Activated CD4-positive, CD25-positive, alpha-beta regulatory T cell (primary cell): ENCODE results near the gene PDE3A.

Source experiments
- DNase-seq, 4 experiments: peaks; one replicate each; lab custom pipeline; 2025; lab: John Stamatoyannopoulos, UW

Gene PDE3A

GRCh38 chr12:20424841-20425240 lies 56.5 kb downstream of the PDE3A start:
- DNase-seq, result no peak

- no peak for DNase-seq
Measured at GRCh38 chr12:20426191-20426590, 57.9 kb downstream of the PDE3A start.

GRCh38 chr12:20426957-20427356 lies 58.6 kb downstream of the PDE3A start:
- DNase-seq, result no peak

GRCh38 chr12:20429852-20430251 lies 61.5 kb downstream of the PDE3A start:
- no peak for DNase-seq

GRCh38 chr12:20432290-20432689 lies 64.0 kb downstream of the PDE3A start:
- DNase-seq, result no peak

- DNase-seq, result no peak
Measured at GRCh38 chr12:20434996-20435395, 66.7 kb downstream of the PDE3A start.

GRCh38 chr12:20436316-20436715 lies 68.0 kb downstream of the PDE3A start:
- no peak for DNase-seq

GRCh38 chr12:20438299-20438779 lies 70.0 kb downstream of the PDE3A start:
- DNase-seq, result no peak

GRCh38 chr12:20439626-20440025 lies 71.3 kb downstream of the PDE3A start:
- no peak for DNase-seq

- DNase-seq, result no peak
Measured at GRCh38 chr12:20440408-20440807, 72.1 kb downstream of the PDE3A start.

GRCh38 chr12:20442322-20442721 lies 74.0 kb downstream of the PDE3A start:
- no peak for DNase-seq

GRCh38 chr12:20443255-20443654 lies 74.9 kb downstream of the PDE3A start:
- DNase-seq, result no peak

GRCh38 chr12:20443792-20444191 lies 75.5 kb downstream of the PDE3A start:
- DNase-seq, result no peak

- no peak for DNase-seq
Measured at GRCh38 chr12:20444595-20445170, 76.3 kb downstream of the PDE3A start.

GRCh38 chr12:20445687-20446086 lies 77.3 kb downstream of the PDE3A start:
- no peak for DNase-seq

- DNase-seq, result no peak
Measured at GRCh38 chr12:20446836-20447235, 78.5 kb downstream of the PDE3A start.

- DNase-seq, result no peak
Measured at GRCh38 chr12:20448781-20449180, 80.4 kb downstream of the PDE3A start.

GRCh38 chr12:20450591-20451180 lies 82.3 kb downstream of the PDE3A start:
- no peak for DNase-seq

GRCh38 chr12:20451761-20452160 lies 83.4 kb downstream of the PDE3A start:
- no peak for DNase-seq

GRCh38 chr12:20452496-20453010 lies 84.2 kb downstream of the PDE3A start:
- no peak for DNase-seq

- no peak for DNase-seq
Measured at GRCh38 chr12:20453756-20454310, 85.5 kb downstream of the PDE3A start.

- no peak for DNase-seq
Measured at GRCh38 chr12:20455001-20455706, 86.8 kb downstream of the PDE3A start.

GRCh38 chr12:20457582-20457981 lies 89.2 kb downstream of the PDE3A start:
- DNase-seq, result no peak
